Progenitor cell of endocrine pancreas (in vitro differentiated cells): ENCODE results near the gene MRM2. TPM values are rescaled to one million over a fixed set of nuclear protein-coding genes. Genes with fewer than 3 reads are reported as not detected.

Experiments
- DNase-seq: peaks from one replicate; pipeline ENCODE4 v3.0.0; 2021; ENCODE audit warnings: low spot score; ENCODE audit not compliant: unreplicated experiment
- H3K27ac Mint-ChIP-seq: 2 replicates; pipeline ENCODE4 v1.8.0; 2021; ENCODE audit warnings: mild to moderate bottlenecking, moderate library complexity, mixed read lengths
- H3K27me3 Mint-ChIP-seq: 2 replicates; pipeline ENCODE4 v1.8.0; 2021; ENCODE audit warnings: mixed read lengths
- H3K36me3 Mint-ChIP-seq: 2 replicates; pipeline ENCODE4 v1.8.0; 2022; ENCODE audit warnings: mixed read lengths; ENCODE audit not compliant: insufficient read depth
- H3K4me1 Mint-ChIP-seq: 2 replicates; pipeline ENCODE4 v1.8.0; 2021; ENCODE audit warnings: low read depth, mixed read lengths
- H3K4me3 Mint-ChIP-seq: 2 replicates; pipeline ENCODE4 v1.8.0; 2021; ENCODE audit warnings: low read depth, mild to moderate bottlenecking, moderate library complexity, mixed read lengths
- H3K9me3 Mint-ChIP-seq: 2 replicates; pipeline ENCODE4 v1.8.0; 2021; ENCODE audit warnings: low read depth, mixed read lengths
- total RNA-seq: library from RNA; stranded (reverse); gene quantifications from 2 replicates; pipeline ENCODE4 v1.2.1, GENCODE V29; 2021
- TF ChIP-seq, protein P1 (sequence below): fragments of 200-600 bp; sonication (generic); IDR thresholded peaks from one replicate; pipeline ENCODE4 v1.5.0; 2021; ENCODE audit warnings: antibody characterized with exemption, mild to moderate bottlenecking; ENCODE audit not compliant: unreplicated experiment

The MRM2 gene
- total RNA-seq, 1 donor from 2014 or later: 28.7 TPM

DNA sequence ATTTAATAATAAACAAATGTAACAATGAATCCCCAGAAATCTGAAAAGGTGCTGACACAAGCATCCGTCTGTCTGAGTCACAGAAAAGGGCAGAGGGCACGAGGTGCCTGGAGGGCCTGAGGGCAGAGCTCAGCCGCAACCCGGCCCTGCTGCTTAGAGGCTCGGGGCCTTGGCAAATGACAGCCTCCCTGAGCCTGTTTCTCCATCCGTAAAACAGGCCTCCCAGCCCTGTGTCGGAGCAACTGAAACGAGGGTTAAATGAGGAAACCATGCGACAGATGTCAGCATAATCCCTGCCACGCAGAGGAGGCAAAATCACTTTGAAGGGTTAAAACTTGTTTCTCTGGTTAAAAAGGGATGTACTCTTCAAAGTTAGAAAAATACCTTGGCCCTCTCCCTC, 24.9 kb upstream of the MRM2 start:
- Mint-ChIP-seq H3K27ac (no peak overlapping the region), H3K4me1 (peaks cover 6% of the 10 kb centered on the region), H3K9me3 (no peaks in the 10 kb centered on the region), H3K27me3 (peaks cover 3% of the 10 kb centered on the region), H3K36me3 (peaks cover 17% of the 10 kb centered on the region), H3K4me3 (no peak overlapping the region)
- TF ChIP-seq, protein P1, sequence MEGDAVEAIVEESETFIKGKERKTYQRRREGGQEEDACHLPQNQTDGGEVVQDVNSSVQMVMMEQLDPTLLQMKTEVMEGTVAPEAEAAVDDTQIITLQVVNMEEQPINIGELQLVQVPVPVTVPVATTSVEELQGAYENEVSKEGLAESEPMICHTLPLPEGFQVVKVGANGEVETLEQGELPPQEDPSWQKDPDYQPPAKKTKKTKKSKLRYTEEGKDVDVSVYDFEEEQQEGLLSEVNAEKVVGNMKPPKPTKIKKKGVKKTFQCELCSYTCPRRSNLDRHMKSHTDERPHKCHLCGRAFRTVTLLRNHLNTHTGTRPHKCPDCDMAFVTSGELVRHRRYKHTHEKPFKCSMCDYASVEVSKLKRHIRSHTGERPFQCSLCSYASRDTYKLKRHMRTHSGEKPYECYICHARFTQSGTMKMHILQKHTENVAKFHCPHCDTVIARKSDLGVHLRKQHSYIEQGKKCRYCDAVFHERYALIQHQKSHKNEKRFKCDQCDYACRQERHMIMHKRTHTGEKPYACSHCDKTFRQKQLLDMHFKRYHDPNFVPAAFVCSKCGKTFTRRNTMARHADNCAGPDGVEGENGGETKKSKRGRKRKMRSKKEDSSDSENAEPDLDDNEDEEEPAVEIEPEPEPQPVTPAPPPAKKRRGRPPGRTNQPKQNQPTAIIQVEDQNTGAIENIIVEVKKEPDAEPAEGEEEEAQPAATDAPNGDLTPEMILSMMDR: no peak
- no peak for DNase-seq

DNA sequence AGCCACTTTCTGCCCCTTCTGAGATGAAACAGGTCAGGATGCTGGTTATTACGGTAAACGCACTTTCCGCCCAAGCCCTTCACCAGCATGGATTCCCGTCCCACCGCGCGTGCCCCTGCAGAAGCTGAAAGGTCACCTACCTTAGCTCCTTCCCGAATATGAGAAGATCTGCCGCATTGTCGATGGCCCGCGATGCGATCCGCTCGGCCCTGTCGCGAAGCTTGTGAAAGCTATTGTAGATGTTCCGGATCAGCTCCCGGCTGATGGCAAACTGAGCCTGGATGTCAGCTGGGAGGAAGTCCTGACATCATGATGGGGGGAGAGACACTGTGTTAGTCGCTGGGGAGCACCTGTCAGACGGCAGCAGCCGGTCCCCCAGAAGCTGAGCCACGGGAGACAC, 22.2 kb upstream of the MRM2 start:
- TF ChIP-seq, protein P1: no peak
- DNase-seq: no peak
- no peaks in the 10 kb centered on the region for H3K9me3 Mint-ChIP-seq
- no peak overlapping the region for H3K4me3 Mint-ChIP-seq
- peaks cover 2% of the 10 kb centered on the region for H3K4me1 Mint-ChIP-seq
- no peak overlapping the region for H3K27ac Mint-ChIP-seq
- H3K36me3 Mint-ChIP-seq: peaks cover 13% of the 10 kb centered on the region
- no peaks in the 10 kb centered on the region for H3K27me3 Mint-ChIP-seq

DNA sequence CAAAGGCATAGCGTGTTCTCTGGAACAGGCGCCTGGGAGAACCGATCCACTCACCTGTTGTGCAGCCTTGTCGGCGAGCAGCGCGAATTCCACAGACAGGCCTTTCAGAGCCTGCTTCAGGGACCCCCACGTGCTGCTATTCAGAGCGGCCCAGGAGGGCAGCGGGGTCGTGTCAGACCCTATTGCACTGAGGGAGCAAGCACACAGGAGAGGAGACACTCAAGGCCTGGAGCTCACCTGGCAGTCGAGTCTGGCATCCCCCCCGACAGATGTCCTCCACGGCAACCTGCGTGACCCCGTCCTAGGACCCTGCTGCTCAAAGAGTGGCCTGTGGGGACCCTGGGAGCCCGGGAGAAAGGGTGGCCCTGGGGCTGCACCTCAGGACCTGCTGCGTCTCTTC, 21.2 kb upstream of the MRM2 start:
- peaks cover 11% of the 10 kb centered on the region for H3K36me3 Mint-ChIP-seq
- no peak for DNase-seq
- no peaks in the 10 kb centered on the region for H3K4me1 Mint-ChIP-seq
- H3K27ac Mint-ChIP-seq: no peak overlapping the region
- no peaks in the 10 kb centered on the region for H3K9me3 Mint-ChIP-seq
- no peak overlapping the region for H3K4me3 Mint-ChIP-seq
- TF ChIP-seq, protein P1: no peak
- no peaks in the 10 kb centered on the region for H3K27me3 Mint-ChIP-seq

DNA sequence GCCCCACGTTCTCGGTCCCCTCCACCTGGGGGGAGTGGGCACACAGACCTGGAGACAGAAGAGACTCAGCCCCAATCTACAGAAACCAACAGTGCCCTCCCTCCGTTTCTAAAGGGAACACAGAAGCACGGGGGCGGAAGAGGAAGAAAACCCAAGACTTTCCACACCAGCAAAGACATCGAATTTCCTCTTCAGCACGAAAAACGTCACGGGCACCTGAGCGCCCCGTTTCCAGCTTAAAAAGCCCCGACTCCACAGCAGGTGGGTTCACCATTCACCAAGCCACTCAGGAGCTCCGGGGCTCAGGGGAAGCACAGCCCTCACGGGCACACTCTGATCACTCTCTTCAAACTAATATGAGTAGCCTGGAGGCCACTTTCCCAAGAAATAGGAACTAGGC, 19.6 kb upstream of the MRM2 start:
- Mint-ChIP-seq H3K4me3 (no peak overlapping the region), H3K9me3 (no peaks in the 10 kb centered on the region), H3K4me1 (no peaks in the 10 kb centered on the region), H3K36me3 (peaks cover 8% of the 10 kb centered on the region), H3K27ac (no peak overlapping the region), H3K27me3 (no peaks in the 10 kb centered on the region)
- DNase-seq: no peak
- TF ChIP-seq, protein P1: no peak

DNA sequence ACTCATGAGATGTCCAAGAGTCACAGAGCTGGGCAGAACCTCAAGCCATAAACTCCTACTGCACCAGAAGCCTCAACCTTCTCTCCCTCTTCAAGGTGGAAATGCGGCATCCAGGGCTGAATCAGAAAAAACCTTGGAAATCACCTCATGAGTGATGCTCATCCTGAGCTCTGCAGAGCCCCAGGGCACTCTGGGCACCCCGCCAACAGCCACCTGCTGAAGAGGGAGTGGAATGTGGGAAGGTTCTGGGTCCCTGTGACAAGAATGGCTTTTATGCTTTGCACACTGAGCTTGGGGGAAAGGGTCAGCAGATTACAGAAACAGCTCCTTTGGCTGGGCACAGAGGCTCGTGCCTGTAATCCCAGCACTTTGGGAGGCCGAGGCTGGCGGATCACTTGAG, 18.8 kb upstream of the MRM2 start:
- Mint-ChIP-seq H3K36me3 (peaks cover 8% of the 10 kb centered on the region), H3K27me3 (no peaks in the 10 kb centered on the region), H3K4me3 (no peak overlapping the region), H3K9me3 (no peaks in the 10 kb centered on the region), H3K4me1 (no peaks in the 10 kb centered on the region), H3K27ac (no peak overlapping the region)
- TF ChIP-seq, protein P1: no peak
- DNase-seq: no peak
